Measurements from ENCODE around the gene ABHD12.
A peak's percentile ranks its signal among the peaks of the same experiment; 100 is the strongest.

ABHD12 gene

DNA sequence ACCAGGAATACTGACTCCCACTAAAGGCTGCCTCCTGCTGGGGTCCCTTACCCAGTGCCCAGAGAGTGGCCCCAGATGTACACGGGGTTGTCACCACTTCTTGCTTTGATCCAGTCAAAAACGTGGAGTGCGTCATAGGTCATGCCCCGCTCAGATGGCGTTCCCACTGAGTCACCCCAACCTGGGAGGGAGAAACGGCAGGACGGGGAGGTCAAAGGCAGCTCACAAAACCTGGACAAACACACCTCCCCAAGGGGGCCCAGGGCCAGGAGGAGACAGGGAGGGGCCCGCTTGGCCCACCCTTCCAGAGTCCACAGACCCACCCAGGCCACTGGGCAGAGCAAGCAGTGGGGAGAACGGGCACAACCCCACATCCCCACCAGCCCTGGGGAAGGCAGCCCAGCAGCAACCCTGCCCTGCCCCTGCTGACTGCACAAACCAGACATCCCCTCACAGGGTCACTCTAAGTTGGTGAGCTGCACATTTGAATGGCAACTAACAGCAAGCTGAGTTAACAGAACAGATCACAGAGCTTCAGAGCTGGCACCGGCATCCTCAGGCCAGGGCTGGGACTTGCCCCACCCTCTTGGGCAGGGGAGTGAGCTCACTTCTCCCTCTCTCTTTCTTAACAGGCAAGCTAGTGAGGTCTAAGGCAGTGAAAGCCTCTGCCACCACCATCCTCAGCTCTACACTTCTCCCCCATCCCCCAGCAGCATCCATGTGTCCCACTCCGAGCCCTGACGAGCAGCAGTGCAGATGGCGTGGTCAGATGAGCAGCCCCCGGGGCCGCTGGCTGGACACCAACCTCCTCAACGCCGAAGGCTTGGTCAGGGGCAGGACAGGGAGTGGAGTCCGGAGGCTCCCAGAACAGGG lies 81.0 kb downstream of the ABHD12 start:
- peak; percentile 81 for FAIRE-seq
- peak; percentile 57 for DNase-seq (ENCODE audit: insufficient read length, low spot score)

DNA sequence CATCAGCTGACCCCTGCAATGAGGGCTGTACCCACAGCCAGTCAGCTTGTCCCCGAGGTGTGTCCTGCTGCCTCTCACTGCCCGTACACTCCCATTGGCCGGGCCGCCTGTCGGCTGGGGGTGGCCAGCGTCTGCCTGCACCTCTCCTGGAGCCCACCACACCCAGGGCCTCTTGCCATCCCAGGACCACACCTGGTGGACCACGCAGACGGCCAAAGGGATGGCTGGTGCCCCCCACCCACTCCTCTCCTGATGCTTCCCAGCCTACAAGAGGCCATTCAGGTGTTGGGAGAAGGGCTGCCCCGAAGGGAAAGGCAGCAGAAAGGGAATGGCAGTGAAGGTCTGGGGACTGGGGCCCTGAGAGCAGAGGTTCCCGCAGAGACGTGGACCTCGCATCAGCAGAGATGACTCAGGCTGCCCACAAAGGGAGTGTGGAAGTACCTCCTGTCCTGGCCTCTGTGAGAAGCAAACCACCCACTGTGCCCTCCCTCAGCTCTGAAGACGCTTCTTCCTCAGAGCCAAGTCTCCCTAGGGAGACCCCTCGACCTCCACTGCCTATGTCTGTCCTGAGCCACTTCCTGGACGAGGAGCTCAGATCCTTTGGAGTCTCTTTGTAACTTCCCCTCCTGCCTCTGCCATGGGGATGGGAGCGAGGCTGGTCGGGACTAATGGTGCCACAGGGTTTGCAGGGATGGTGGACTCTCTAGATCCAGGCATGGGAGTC lies 81.8 kb downstream of the ABHD12 start:
- DNase-seq (ENCODE audit: insufficient read length, low spot score) (no peak), FAIRE-seq (no peak)

DNA sequence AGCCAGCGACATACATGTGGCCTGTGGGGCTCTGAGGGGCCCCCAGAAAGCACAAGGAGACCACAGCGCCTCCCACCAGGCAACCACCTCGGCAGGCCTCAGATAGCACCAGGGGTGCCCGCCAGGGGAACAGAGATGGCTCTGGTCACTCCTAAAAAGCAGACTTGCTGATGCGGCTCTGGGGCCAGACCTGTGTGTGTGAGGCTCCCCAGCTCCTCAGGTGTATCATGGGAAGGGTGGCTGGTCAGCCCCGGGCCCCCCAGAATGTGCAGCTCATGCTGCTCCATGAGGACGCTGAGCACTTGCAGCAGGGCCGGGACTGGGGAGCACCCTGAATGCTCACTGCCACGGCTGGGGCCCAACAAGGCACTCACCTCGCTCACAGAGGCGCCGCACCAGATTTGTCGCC lies 82.5 kb downstream of the ABHD12 start:
- FAIRE-seq (no peak), DNase-seq (ENCODE audit: insufficient read length, low spot score) (no peak)

DNA sequence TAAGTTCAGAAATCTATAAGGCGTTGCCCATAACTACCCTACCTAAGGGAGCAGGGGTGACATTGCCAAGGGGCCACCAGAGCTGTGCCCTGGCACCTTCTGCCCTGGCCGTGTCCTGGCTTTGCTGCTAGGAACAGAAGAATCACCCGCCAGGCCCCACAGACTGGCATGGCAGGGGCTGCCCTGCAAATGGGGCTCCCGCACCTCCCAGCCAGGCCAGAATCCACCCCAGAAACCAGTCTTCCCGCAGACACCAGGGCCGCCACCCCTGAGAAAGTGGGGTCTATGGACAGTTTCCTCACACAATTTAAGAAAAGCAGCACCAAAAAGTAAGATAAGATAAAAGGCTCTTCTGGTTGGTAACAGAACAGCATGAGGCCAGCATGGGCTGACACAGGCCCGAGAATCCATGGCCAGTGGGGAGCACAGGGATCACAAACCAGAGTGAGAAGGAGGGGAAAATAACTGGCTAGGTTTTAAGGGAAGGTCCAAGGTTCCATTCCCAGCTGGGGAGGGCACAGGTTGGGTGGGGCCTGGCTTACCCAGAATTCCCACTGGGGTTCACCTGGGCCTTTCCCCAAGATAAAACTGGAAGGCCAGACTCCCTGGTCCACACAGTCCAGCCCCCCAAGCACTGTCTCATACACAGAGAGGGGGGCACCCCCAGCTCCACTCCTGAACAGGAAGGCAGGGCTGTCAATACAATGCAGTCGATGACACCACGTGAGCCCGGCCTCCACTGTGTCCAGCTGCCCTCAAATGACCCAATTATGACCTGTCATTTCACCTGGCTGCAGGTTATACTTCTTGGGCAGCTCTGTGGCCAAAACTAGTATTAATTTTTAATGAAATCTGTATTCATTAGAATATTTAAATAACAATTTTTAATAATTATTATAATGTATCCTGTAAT lies 83.4 kb downstream of the ABHD12 start:
- DNase-seq (ENCODE audit: insufficient read length, low spot score): no peak
- no peak for FAIRE-seq

DNA sequence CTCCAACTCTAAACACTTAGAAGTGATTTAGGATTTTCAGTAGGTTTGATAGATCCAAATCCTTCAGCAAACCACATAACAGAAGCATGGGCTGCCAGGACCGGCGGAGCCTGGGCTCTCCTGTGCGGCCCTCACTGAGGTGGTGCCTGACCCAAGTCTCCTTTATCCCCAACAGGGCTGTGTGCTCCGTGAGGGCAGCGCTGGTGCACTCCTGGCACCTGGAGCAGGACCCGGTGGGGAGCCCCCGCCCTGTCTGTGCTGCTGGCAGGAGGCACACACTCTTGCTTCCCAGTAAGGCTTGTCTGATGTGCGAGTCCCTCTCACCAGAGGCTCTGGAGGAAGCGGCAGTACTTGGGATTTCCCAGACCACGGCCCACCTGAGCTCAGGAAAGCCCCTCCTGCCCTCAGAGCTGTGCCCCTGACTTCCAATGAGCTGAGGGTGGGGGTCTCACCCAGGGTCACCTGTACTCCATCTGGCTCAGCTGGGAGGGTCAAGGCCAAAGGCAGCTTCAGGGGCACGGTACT lies 86.5 kb downstream of the ABHD12 start:
- FAIRE-seq: no peak

DNA sequence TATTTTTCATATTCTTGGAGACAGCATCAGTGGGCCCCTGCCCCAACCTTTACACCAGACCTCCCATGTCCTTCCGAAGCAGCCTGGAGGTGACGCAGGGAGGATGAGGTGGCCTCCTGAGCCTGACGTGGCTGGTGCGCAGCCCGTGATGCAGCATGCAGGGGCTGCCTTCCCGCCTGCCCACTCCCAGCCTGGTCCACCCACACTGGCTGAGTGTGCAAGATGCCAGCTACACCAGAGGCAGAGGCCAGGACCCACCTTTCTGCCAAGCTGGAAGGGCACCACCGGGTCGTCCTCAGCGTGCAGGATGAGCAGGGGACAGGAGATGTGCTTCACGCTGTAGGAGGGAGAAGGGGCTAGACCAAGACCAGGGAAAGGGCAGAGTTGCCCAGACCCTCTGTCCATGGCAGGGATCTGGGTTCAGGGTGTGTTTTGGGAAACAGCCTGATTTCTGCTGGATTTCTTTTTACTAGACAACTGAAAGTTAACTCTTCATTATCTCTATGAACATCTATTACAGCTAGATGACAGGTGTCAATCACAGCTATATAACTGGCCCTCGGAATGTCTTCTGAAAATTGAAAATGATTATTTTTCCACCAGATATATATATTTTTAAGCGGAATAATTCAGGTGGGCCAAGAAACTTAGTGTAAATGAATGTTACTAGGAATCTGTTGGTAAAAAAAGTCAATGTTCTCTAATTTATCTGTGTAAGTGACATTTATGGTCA lies 87.2 kb downstream of the ABHD12 start:
- FAIRE-seq (no peak), DNase-seq (ENCODE audit: insufficient read length, low spot score) (no peak)

More for the DNA sequence above, 86.5 kb downstream of the ABHD12 start:
- DNase-seq (ENCODE audit: insufficient read length, low spot score): no peak

DNA sequence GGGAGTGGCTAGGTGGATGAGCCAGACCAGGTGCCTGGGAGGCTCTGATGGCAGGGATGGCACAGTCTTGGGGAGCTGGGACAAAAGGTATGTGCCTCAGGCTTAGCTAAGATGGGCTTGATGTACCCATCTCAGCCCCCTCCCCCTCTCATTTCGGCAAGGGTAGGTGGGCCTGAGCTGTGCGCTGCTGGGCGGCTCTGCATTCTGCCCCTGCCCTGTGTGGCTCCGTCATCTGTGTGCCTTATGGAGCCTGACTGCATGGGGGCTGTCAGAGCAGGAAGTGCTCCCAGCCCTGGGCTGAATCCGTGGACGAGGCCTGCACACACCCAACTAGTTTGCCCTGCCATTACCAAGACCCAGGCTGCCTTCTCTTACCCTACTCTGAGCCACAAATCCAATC lies 88.0 kb downstream of the ABHD12 start:
- no peak for DNase-seq (ENCODE audit: insufficient read length, low spot score)
- FAIRE-seq: no peak

DNA sequence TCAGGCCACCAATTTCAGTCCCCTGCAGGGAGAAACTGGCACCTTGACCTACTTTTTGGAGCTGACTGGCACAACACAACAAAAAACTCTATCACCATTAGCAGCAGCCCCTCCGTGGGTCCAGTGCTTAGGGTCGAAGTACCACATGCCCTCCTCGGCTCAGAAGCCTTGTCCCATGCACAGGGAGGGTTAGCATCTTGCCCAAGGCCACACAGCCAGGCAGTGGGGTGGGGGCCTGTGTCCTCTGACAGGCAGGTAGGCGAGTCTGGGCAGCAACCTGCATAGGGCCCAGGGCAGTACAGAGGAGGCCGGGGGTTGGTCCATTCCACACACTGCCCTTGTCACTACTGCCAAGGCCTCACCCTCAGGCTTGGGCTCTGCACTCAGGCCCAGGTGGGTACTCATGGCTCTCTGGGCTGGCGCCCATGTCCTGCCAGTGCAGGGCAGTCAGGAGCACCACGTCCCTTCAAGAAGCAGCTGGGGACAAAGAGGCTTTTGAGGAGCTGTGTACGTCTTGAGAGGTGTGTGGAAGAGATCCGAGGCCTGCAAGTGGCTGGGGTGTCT lies 89.2 kb downstream of the ABHD12 start:
- no peak for FAIRE-seq

DNA sequence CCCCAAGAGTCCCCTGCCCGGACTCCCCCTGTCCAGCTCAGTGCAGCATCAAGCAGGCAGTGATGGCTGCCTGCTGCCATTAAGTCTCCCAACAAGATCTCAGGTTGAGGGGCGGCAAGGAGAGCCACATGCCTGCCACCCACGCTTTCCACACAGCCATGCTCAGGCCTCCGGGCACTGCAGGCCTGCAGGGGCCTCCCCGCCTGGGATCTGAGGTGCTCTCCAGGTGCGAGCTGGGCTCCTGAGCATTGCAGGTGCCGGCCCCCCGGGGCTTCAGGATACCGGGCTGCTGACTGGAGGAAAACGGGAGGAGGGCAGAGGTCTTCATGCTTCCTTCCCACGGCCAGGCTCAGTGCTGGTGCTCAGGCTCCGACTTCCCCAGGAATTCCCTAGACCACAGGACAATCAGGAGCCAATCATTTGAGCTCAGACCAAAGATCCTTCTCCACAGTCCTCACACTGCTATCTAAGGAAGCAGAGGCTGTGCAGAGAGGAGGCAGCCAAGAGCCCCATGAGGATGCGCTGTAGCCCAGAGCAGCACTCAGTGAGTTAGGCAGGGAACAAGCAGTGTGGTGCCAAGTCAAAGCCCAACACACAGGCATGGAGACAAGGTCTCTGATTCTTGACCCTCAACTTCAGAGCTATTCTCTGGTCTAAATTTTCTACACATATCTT lies 90.0 kb downstream of the ABHD12 start:
- FAIRE-seq (no peak), DNase-seq (ENCODE audit: insufficient read length, low spot score) (no peak)

More for the DNA sequence above, 89.2 kb downstream of the ABHD12 start:
- DNase-seq (ENCODE audit: insufficient read length, low spot score): no peak

DNA sequence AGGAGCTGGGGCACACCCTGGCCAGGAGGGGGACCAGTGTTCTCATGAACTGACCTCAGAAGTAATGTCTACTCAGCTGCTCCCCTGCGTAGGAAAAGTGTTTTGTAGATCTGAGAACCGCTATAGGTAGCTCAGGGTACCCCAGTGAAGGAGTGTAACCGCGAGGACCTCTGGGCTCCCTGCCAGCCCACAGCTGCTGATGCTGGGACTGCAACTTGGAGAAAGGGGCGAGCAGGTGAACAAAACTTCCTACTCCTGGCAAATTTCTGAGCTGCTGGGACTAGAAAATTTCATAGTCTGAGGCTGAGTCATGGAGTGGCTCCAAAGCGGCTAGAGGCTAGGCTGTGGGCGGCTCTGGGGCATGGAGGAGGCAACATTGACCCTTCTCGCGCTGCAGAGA lies 90.8 kb downstream of the ABHD12 start:
- FAIRE-seq: no peak
- no peak for DNase-seq (ENCODE audit: insufficient read length, low spot score)

DNA sequence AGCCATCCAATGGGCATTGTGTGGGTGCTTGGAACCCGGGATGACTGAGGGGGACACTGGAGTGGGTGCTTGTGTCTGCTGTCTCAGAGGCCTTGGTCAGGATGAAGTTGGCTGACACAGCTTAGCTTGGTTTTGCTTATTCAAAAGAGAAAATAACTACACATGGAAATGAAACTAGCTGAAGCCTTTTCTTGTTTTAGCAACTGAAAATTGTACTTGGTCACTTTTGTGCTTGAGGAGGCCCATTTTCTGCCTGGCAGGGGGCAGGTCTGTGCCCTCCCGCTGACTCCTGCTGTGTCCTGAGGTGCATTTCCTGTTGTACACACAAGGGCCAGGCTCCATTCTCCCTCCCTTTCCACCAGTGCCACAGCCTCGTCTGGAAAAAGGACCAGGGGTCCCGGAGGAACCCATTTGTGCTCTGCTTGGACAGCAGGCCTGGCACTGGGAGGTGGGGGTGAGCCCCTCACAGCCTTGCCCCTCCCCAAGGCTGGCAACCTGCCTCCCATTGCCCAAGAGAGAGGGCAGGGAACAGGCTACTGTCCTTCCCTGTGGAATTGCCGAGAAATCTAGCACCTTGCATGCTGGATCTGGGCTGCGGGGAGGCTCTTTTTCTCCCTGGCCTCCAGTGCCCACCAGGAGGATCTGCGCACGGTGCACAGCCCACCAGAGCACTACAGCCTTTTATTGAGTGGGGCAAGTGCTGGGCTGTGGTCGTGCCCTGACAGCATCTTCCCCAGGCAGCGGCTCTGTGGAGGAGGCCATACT lies 93.3 kb downstream of the ABHD12 start:
- DNase-seq (ENCODE audit: insufficient read length, low spot score) (no peak), FAIRE-seq (no peak)

DNA sequence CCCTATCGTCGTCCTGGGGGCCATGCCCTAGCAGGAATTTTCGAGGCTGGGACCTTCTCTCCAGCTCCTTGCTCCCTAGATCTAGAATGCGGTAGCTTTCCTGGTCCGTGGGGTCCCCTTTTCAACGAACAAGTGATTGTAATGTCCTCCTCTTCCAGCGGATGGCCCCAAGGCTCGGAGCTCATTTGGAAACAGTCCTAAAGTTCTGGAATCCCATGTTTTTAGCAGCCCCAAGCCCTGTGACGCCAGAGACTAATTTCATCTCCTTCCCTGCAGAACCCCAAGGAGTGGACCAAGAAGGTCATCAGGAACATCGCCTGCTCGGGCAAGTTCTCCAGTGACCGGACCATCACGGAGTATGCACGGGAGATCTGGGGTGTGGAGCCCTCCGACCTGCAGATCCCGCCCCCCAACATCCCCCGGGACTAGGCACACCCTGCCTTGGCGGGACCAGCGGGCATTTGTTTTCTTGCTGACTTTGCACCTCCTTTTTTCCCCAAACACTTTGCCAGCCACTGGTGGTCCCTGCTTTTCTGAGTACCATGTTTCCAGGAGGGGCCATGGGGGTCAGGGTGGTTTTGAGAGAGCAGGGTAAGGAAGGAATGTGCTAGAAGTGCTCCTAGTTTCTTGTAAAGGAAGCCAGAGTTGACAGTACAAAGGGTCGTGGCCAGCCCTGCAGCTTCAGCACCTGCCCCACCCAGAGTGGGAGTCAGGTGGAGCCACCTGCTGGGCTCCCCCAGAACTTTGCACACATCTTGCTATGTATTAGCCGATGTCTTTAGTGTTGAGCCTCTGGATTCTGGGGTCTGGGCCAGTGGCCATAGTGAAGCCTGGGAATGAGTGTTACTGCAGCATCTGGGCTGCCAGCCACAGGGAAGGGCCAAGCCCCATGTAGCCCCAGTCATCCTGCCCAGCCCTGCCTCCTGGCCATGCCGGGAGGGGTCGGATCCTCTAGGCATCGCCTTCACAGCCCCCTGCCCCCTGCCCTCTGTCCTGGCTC lies 94.2 kb downstream of the ABHD12 start:
- FAIRE-seq (no peak), DNase-seq (ENCODE audit: insufficient read length, low spot score) (no peak)

DNA sequence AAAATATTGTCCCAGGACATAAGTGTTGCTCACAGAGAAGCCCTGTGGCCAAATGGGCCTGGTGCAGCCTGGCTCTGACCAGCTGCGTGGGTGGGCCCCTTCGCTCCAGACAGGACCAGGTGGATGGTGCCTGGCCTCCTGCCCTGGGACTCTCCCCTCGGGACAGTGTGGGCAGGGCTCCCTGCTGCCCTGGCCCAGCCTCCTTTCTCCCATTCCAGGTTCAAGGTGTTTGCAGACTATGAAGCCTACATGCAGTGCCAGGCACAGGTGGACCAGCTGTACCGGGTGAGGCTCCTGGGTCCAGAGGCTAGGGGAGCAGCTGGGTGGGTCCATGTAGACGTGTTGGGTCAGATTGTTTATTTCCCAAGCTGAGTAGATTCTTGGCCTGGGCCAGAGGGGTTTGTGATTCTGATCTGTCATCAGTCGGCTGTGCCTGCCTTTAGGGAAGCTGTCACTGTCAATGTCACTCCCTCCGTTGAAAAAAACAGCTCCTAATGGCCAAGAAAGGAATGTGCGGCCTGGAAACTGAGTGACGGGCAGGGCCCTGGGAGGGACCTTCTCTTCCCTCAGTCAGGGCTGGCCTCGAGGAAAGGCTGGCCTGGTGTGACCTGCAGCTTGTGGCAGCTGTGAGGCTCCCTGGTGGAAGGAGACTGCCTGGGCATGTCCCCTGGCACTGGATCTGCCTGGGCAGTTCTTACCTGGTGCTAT lies 95.1 kb downstream of the ABHD12 start:
- FAIRE-seq: no peak
- no peak for DNase-seq (ENCODE audit: insufficient read length, low spot score)

DNA sequence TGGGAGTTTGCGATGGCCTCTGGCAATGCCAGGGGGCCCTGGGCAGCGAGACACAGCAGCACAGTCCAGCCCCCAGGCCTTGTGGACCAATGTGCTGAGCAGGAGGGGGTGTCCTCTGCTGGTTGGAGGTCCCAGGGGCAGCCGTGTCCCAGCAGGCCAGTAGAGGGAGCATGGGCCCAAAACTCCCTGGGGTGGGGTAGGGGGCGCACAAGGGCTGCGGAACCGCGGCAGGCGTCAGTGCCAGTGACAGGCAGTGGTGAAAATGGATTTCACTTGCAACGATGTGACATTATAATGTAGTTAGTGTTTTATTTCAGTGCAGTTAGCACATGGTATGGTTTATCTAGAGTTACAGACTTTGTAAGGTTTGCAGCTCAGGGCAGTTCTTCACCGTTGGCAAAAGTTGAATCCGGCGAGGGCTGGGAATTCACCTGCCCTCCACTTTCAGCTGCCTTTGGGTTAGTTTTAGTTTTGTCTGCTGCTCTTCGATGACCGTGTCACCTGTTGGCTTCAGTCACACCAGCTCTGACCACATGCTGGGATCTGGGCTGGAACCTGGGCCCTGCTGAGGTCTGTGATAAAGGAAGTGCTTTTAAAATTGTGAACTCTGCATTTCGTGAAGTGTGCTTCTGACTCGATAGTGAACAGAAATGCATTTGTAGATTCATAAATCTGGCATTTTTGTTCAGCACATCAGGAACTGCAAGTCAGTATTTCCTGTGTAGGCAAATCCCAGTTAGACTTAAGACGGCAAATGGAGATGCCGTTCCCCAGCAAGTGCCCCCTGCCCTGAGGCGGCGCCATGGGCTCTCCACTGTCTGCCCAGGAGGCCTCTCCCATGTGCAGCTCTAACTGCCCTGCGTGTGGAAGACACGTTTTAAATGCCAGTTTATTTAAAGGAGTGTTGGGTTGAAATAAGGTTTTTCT lies 95.9 kb downstream of the ABHD12 start:
- FAIRE-seq (peak; percentile 78), DNase-seq (ENCODE audit: insufficient read length, low spot score) (peak; percentile 76)

DNA sequence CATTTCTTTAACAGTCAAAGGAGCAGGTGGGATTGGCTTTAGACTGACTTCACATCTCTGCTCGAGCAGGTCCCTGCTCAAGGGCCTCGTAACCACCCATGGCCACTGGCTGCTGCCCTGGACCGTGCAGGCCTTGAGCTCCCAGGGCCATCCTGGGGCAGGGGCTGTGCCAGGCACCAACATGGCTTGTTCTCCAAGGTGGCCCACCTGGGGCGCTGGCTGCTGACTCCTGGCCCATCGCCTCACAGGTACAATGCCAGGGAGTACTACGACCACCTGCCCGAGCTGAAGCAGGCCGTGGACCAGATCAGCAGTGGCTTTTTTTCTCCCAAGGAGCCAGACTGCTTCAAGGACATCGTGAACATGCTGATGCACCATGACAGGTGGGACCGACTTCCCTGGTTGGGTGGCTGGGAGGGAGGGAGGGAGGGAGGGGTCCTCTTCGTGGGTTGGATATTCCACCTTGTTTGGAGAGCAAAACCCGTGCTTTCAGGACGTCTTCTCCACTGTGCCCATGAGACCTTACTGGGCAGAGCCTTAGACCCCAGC lies 96.7 kb downstream of the ABHD12 start:
- DNase-seq (ENCODE audit: insufficient read length, low spot score) (no peak), FAIRE-seq (no peak)
